ENCODE results near the gene SYNE3. TPM values are rescaled to one million over a fixed set of nuclear protein-coding genes. Genes with fewer than 3 reads are reported as not detected.

The SYNE3 gene
- total and polyA plus RNA-seq, 2 donors (not counting 1 experiment from before 2014, with no cell fraction given), result 4.9 to 24.1 TPM

- H3K27me3 ChIP-seq (ENCODE audit: control insufficient read depth, insufficient read depth, low read length), result no peaks in the 10 kb centered on the region
These were observed 41.5 kb downstream of the SYNE3 start for GRCh38 chr14:95474941-95475340.

DNA sequence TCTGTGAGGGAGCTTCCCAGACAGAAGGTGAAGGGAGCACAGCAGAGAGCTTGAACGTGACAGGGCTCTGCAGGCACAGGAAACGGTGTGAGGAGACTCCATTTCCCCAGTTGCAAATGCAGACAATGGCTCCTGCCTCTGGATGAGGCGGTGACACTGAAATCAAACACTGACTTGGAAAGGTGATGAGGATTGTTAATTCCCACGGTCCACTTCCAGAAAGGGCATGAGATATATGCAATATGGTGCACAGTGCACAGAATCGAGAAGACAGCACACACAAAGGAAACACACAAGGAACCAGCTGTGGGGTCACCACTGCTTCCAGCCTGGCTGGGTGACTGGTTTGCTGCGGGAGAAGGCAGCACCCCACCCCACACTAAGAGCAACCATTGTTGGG, 42.0 kb downstream of the SYNE3 start:
- H3K4me1 ChIP-seq (ENCODE audit: control insufficient read depth, extremely low read depth, insufficient read depth, low read length), result peaks cover 2% of the 10 kb centered on the region
- no peak overlapping the region for H2AFZ ChIP-seq (ENCODE audit: low read length)
- no peaks in the 10 kb centered on the region for H3K9me3 ChIP-seq (ENCODE audit: control insufficient read depth, insufficient read depth, low read depth, low read length)
- no peak overlapping the region for H3K27ac ChIP-seq (ENCODE audit: insufficient read depth, low read length)
- H3K79me2 ChIP-seq (ENCODE audit: control insufficient read depth, insufficient read depth, low read length), result peaks cover 3% of the 10 kb centered on the region
- H3K4me2 ChIP-seq (ENCODE audit: extremely low read depth, insufficient read depth, low read length), result no peak overlapping the region
- H3K27me3 ChIP-seq (ENCODE audit: control insufficient read depth, insufficient read depth, low read length), result no peaks in the 10 kb centered on the region
- no peak overlapping the region for H3K9ac ChIP-seq (ENCODE audit: insufficient read depth, low read length)
- no peak for TF ChIP-seq EZH2 (IDR thresholded peaks at IDR 0.05; ENCODE audit: low read length, missing control alignments)
- TF ChIP-seq, protein P1, sequence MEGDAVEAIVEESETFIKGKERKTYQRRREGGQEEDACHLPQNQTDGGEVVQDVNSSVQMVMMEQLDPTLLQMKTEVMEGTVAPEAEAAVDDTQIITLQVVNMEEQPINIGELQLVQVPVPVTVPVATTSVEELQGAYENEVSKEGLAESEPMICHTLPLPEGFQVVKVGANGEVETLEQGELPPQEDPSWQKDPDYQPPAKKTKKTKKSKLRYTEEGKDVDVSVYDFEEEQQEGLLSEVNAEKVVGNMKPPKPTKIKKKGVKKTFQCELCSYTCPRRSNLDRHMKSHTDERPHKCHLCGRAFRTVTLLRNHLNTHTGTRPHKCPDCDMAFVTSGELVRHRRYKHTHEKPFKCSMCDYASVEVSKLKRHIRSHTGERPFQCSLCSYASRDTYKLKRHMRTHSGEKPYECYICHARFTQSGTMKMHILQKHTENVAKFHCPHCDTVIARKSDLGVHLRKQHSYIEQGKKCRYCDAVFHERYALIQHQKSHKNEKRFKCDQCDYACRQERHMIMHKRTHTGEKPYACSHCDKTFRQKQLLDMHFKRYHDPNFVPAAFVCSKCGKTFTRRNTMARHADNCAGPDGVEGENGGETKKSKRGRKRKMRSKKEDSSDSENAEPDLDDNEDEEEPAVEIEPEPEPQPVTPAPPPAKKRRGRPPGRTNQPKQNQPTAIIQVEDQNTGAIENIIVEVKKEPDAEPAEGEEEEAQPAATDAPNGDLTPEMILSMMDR (conservative IDR thresholded peaks at IDR 0.05 in 1 of 2, IDR thresholded peaks at IDR 0.05 in 1 of 2; ENCODE audit: low read depth in 1 of 2, low read length in 2 of 2), result no peak
- no peak overlapping the region for H3K4me3 ChIP-seq (replicated peaks in 1 of 4; ENCODE audit: control extremely low read depth in 1 of 4, insufficient read depth in 1 of 4, low read depth in 3 of 4, low read length in 4 of 4)
- H3K36me3 ChIP-seq (ENCODE audit: control insufficient read depth, insufficient read depth, low read length), result peaks cover 15% of the 10 kb centered on the region
- H4K20me1 ChIP-seq (ENCODE audit: control insufficient read depth, extremely low read depth, insufficient read depth, low read length), result no peaks in the 10 kb centered on the region
- DNase-seq (ENCODE audit: low read depth in 2 of 2), result no peak

More at GRCh38 chr14:95474941-95475340, 41.5 kb downstream of the SYNE3 start:
- Histone ChIP-seq H2AFZ (ENCODE audit: low read length) (no peak overlapping the region), H3K79me2 (ENCODE audit: control insufficient read depth, insufficient read depth, low read length) (peaks cover 5% of the 10 kb centered on the region), H4K20me1 (ENCODE audit: control insufficient read depth, extremely low read depth, insufficient read depth, low read length) (no peaks in the 10 kb centered on the region), H3K9ac (ENCODE audit: insufficient read depth, low read length) (no peak overlapping the region), H3K9me3 (ENCODE audit: control insufficient read depth, insufficient read depth, low read depth, low read length) (no peaks in the 10 kb centered on the region), H3K4me1 (ENCODE audit: control insufficient read depth, extremely low read depth, insufficient read depth, low read length) (peaks cover 5% of the 10 kb centered on the region), H3K27ac (ENCODE audit: insufficient read depth, low read length) (no peak overlapping the region), H3K4me2 (ENCODE audit: extremely low read depth, insufficient read depth, low read length) (no peak overlapping the region), H3K36me3 (ENCODE audit: control insufficient read depth, insufficient read depth, low read length) (peaks cover 12% of the 10 kb centered on the region), H3K4me3 (replicated peaks in 1 of 4; ENCODE audit: control extremely low read depth in 1 of 4, insufficient read depth in 1 of 4, low read depth in 3 of 4, low read length in 4 of 4) (no peak overlapping the region)
- TF ChIP-seq, protein P1 (conservative IDR thresholded peaks at IDR 0.05 in 1 of 2, IDR thresholded peaks at IDR 0.05 in 1 of 2; ENCODE audit: low read depth in 1 of 2, low read length in 2 of 2), result no peak
- TF ChIP-seq EZH2 (IDR thresholded peaks at IDR 0.05; ENCODE audit: low read length, missing control alignments), result no peak
- no peak for DNase-seq (ENCODE audit: low read depth in 2 of 2)

DNA sequence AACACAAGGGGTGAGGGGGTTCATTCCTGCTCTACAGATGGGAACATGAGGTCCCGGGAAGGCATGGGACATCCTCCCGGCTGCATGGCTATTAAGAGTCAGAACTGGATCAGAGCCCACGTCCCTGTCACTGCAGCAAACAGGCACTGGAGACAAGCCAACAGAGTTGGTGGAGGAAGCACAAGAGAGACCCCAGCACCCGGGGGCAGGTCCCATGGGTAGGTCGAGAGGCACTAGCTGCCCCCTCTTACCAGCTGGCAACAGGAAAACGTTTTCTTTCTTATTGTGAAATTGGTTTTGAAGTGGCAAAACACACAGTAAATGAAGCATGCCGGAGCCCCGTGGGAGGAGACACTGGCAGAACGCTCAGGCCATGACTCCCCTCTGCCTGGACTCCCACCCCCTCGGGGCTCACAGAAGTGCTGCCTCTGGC, 43.6 kb downstream of the SYNE3 start:
- Histone ChIP-seq H3K9ac (ENCODE audit: insufficient read depth, low read length) (no peak overlapping the region), H3K36me3 (ENCODE audit: control insufficient read depth, insufficient read depth, low read length) (peaks cover 15% of the 10 kb centered on the region), H3K4me3 (replicated peaks in 1 of 4; ENCODE audit: control extremely low read depth in 1 of 4, insufficient read depth in 1 of 4, low read depth in 3 of 4, low read length in 4 of 4) (no peak overlapping the region), H3K9me3 (ENCODE audit: control insufficient read depth, insufficient read depth, low read depth, low read length) (no peaks in the 10 kb centered on the region), H3K4me1 (ENCODE audit: control insufficient read depth, extremely low read depth, insufficient read depth, low read length) (peaks cover 2% of the 10 kb centered on the region), H3K4me2 (ENCODE audit: extremely low read depth, insufficient read depth, low read length) (no peak overlapping the region), H2AFZ (ENCODE audit: low read length) (no peak overlapping the region), H3K27ac (ENCODE audit: insufficient read depth, low read length) (no peak overlapping the region), H3K79me2 (ENCODE audit: control insufficient read depth, insufficient read depth, low read length) (peaks cover 1% of the 10 kb centered on the region), H3K27me3 (ENCODE audit: control insufficient read depth, insufficient read depth, low read length) (no peaks in the 10 kb centered on the region), H4K20me1 (ENCODE audit: control insufficient read depth, extremely low read depth, insufficient read depth, low read length) (no peaks in the 10 kb centered on the region)
- no peak for DNase-seq (ENCODE audit: low read depth in 2 of 2)
- TF ChIP-seq, protein P1 (conservative IDR thresholded peaks at IDR 0.05 in 1 of 2, IDR thresholded peaks at IDR 0.05 in 1 of 2; ENCODE audit: low read depth in 1 of 2, low read length in 2 of 2), result no peak
- TF ChIP-seq EZH2 (IDR thresholded peaks at IDR 0.05; ENCODE audit: low read length, missing control alignments), result no peak
